Activated CD8-positive, alpha-beta memory T cell treated with anti-CD3 and anti-CD28 coated beads for 36 hours (primary cell): ENCODE data around the gene MFRP. TPM values are rescaled to one million over a fixed set of nuclear protein-coding genes. Genes with fewer than 3 reads are reported as not detected.

Experiments used
- CTCF ChIA-PET: fragments of 350-600 bp; sonication (Branson Sonifier 250); formaldehyde crosslinking; loops from one replicate; lab custom pipeline; 2021; ENCODE audit warnings: antibody characterized with exemption; lab: Charles Lee
- POLR2A ChIA-PET: fragments of 350-600 bp; sonication (Branson Sonifier 250); formaldehyde crosslinking; loops from one replicate; lab custom pipeline; 2021; ENCODE audit warnings: antibody characterized with exemption; lab: Charles Lee
- total RNA-seq, 2 experiments: library from RNA; stranded (reverse); gene quantifications; one replicate each; pipeline ENCODE4 v1.2.3, GENCODE V29; 2021

The MFRP gene
- total RNA-seq, 2 experiments from 2014 or later: not detected

DNA sequence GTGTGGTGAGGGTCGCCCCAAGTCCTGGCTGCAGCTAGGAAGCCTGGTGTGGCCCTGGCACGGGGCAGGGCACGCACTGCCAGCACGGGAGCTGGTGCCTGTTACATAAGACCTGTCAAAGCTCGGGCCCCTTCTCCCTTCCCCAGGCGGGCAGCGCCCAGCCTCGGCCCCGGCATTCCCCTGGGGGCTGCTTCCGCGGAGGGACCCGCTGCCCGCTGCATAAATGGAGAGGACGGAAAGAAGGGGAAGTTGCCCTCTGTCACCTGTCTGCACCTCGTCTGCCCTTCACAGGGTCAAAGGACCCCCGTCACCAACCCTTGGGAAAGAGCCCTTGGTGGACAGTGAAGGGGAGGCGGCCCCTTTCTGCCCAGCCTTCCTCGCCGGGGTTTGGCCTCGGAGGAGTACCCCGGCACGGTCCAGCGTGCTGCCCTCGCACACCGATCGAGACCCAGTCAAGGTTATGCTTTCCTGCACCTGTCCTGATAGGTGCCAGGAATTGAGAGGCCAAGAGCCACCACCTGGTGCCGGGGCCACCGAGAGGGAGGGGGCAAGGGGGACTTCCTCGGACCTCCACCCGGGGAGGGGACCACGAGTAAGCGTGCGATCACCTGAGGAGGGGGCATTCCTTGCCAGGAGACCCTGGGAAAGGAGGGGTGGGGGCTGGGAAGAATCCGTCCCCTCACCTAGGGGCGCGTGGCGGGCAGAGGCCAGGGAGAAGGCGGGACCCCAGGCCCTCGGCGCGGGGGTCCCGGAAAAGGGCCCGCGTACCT is 16.8 kb upstream of the MFRP start:
- POLR2A ChIA-PET: no interaction called here
- CTCF ChIA-PET: interaction anchor here (0.8 to 3.6 kb wide), 5 partner anchors 11 to 39 kb away, joined by 3 to 23 read pairs (median 4); partner anchors contain the start of gene C1QTNF5

DNA sequence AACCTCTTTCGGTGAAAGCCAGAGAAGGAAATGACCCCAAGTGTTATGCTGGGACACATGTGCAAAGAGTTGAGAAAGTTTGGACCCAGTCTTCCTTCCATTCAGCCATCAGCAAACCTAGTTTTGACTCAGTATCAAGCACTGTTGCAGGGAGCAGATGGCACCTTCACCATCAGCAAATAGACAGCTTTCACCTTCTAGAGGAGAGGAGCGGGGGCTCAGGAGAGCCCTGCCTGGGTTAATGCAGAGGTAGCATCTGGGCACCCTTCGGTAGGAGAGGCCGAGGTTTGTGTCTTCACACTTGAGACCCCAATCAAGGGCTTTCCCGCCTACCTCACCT is 16.2 kb upstream of the MFRP start:
- CTCF ChIA-PET: interaction anchor here (0.8 to 3.6 kb wide), 6 partner anchors 11 to 39 kb away, joined by 3 to 23 read pairs (median 5); partner anchors contain the start of gene C1QTNF5
- POLR2A ChIA-PET: no interaction called here

DNA sequence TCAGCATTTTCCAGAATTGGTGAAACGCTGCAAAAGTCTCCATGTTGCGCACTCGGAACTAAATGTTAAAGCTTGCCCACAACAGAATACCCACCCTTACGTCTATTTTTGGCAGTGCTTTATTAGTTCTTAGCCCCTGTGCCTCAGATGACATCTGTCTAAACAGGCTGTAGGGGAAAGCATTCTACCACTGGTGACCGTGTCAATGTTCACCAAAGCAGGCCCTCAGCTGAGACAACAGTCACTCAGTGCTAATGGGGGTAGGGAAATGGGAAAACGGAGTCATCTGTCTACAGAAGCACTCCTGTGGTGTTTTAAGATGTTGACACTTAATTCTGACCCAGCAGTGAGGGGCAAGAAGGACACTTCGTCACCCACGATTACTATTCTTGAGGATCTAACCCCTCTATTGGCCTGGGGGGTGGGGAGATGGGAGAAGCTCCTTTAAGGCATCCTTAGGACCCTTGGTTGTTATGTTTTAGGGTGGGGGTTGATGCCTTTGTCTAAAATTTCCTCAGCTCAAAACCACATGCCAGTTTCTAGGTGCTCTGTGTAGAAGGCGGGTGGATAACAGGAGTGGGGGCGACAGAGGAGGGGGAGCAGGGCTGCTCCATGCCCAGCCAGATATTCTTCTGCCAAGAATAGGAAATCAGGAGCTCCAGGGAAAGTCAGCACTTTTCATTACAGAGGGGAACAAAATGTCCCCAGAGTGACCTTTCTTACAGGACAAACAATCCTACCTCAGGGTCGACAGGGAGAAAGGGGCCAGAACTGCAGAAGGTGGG is 15.6 kb upstream of the MFRP start:
- POLR2A ChIA-PET: no interaction called here

DNA sequence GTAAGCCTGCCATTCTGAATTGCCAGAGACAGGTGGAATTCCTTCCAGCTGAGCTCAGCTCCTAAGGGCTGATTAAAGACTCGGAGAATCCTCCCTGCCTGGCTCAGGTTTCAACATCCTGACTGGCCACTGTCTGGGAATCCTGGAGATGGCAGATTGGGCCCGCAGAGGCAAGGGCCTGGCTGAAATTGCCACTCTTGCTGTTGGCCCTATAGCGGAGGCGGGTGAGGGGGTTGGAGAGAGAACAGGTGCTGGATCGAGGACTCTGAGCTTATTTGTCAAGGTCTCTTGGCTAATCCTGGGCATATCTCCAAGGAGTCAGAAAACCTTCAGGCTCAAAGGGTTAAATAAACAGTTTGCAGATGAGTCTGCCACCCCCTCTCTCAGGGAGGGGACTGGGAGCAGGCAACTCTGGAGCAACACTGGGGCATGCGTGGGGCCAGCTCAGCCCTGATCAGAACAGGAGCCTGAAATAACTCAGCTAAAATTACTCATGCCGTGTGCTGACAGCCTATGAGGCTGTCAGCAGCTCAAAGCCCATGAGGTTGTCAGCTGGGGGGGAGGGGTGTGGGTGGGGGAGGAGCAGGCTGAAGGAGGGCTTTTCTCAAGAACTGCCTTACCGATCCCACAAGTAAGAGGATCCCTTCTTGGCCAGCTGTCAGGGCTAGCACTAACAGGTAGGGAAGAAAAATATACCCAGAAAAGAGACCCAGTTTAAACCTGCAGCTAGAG is 14.7 kb upstream of the MFRP start:
- ChIA-PET CTCF (interaction anchor here (0.8 to 3.6 kb wide), 9 partner anchors 8 to 114 kb away, joined by 3 to 23 read pairs (median 6); partner anchors contain the start of gene USP2), POLR2A (no interaction called here)

More for the DNA sequence above, 15.6 kb upstream of the MFRP start:
- CTCF ChIA-PET: interaction anchor here (0.8 to 3.6 kb wide), 11 partner anchors 9 to 113 kb away, joined by 3 to 23 read pairs (median 5); partner anchors contain the start of genes C1QTNF5 and USP2

DNA sequence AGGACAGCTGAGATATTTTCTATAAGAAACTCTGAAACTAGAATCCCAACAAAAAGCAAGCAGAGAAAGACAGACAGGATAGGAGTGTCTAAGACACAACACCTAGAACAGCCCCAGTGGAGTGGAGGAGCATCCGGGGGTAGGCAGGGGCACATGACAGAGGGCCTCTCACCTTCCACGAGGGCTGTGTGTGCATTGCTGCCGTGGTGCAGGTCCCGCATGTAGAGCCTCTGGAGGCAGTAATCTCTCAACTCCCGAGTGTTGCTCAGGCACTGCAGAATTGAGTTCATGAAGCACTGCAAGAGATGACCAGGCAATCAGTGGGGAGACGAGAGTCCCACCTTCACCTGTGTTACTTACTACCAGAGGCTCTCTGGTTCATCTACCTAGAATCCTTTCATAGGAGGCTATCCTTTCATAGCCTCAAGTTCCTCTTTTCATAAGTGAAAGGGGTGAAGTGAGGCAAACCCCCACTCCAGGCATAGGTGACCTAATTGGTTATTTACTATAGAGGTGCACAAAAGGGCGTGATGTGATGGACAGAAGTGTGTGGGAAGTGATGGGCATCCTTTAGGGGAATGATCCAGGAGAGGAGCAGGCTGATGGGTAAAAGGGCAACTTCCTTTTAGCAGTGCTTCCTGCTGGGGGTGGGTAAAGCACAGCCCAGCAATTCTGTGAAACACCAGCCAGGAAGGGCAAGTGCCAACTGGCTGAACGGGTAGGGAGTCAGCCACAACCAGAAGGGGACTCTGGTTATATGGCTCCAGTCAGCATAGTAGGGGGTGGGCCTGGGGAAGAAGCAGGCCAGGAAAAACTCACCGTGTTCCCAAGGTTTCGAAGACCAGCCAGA is 13.1 kb upstream of the MFRP start:
- ChIA-PET CTCF (interaction anchor here (0.6 to 4.7 kb wide), 7 partner anchors 12 to 133 kb away, joined by 3 to 58 read pairs (median 10); partner anchors contain the start of gene USP2), POLR2A (no interaction called here)

DNA sequence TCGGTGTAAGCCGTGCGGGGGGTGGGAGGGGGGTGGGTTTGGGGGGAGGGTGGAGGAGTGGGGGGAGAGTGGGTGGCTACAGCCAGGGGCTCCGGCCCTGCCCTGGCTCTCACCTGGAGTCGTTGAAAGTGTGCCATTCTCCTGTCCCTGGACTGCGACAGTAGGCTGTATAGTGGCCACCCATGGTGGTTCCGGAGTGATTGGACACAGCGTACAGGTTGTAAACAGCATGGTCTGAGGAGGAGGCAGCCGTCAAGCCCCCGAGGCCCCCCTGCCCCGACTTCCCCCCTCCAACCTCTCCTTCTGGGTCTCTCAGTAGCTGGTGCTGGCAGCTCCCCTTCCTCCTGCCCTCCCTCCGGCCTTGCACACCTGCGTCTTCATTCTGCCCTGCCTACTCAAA is 10.6 kb upstream of the MFRP start:
- ChIA-PET POLR2A (no interaction called here), CTCF (interaction anchor here (1.2 to 4.7 kb wide), 16 partner anchors 8 to 151 kb away, joined by 3 to 58 read pairs (median 10); partner anchors contain the start of genes CBL, RNF26 and USP2)

DNA sequence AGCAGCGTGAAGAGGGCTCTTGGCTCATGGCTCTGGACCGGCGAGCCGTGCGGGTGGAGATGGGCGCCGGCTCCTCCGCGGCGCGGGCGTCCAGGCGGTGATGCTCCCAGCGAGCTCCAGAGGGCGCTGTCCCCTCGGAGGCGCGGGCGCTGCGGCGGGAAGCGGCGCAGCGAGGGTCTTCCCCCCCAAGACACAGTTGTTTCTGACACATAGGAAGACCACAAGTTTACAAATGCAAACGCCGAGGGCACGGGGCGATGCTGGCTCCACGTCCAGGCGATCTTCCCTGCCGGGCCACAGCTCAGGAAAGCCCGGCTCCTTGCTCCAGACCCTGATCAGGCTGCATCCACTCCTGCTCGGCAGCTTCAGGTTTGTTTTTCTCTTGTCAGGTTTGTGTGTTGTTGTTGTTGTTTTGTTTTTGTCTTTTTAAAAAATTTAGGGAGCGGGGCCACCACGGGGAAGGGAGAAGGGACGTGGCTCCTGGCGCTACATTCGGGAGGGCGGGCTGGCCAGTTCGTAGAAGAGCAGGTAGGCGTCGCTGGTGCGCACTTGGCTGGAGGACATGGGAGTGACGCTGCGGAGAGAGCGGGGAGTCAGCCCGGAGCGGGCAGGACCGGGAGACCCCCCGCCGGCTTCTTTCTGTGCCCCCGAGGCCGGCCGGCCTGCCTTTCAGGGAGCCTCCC is 10.0 kb upstream of the MFRP start:
- CTCF ChIA-PET: interaction anchor here (0.7 to 4.7 kb wide), 28 partner anchors 8 to 373 kb away, joined by 3 to 58 read pairs (median 4); partner anchors contain the start of genes C1QTNF5, CBL, RNF26 and USP2
- POLR2A ChIA-PET: no interaction called here

DNA sequence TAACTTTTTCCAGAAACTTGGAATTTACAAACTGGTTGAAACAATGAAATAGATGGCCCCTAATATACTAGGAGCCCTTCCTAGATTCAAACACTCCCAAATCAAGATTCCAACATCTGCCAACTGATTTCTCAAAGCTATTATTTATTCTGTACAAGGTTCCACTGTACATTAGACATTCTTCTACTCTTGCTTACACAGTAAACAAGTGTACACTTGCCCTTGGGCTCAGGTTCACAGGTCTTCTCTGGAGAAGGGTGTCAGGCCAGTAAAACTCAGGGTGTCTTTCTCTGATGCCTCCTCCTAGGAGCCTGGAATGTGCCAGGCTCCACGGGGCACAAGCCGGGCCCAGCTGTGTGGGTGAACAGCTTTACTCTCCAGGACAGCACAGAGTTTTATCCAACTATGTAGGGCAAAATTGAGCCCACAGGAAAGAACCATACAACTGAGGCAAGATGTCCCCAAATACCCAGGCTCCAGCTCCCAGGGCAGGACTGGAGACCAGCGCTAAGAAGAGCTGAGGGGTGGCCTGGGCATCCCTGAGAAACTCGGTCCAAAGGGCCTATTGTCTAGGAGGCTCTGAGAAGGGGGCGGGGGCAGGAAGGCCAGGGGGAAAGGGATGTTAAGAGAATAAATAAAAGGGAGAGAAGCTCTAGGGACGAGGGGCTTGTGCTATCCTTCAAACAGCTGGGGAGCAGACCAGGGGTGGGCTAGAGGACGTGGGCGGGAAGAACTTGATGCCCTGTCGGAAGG is 8.8 kb upstream of the MFRP start:
- POLR2A ChIA-PET: no interaction called here

DNA sequence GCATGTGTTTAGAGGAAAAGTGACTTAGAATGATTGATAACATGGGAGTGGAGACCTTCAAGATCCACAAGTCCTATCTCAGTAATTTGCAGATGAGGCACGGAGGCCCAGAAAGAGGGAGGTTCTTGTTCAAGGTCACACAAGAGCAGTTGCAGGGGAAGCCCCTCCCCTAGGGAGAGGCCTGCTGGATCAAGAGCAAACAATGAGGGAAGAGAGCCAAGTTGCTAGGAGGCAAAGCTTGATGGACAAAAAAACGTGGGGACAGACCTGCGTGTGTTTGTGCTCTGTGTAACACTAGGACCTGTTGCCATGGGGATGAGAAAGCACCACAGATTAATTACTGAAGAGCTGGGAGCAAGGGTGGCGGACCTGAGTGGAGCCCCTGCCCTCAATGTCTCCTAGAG is 6.4 kb upstream of the MFRP start:
- ChIA-PET CTCF (interaction anchor here (0.7 to 2.1 kb wide), 2 partner anchors 9 to 122 kb away, joined by 3 to 11 read pairs; no protein-coding TSS in a partner anchor), POLR2A (no interaction called here)

More for the DNA sequence above, 8.8 kb upstream of the MFRP start:
- CTCF ChIA-PET: interaction anchor here (0.6 to 4.7 kb wide), 19 partner anchors 9 to 374 kb away, joined by 3 to 58 read pairs (median 9); partner anchors contain the start of genes C1QTNF5, RNF26 and USP2

DNA sequence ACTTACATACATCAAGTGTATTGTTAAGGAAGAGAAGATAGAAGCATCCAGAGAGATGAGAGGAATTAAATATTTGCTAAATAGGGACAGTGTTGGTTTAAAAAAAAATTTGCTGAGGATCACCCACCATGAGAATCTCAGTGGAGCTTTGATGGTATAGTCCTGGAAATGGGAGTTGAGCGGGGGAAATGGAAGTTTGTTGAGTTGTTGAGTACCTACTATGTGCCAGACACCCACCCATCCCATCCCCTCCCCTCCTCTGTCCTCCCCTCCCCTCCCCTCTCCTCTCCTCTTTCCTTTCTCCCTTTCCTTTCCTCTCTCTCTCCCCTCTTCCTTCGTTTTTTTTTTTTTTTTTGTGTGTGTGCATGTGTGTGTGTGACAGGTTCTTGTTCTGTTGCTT is 4.7 kb upstream of the MFRP start:
- POLR2A ChIA-PET: no interaction called here
- CTCF ChIA-PET: interaction anchor here (1.0 to 1.4 kb wide), 2 partner anchors 11 to 28 kb away, joined by 3 to 4 read pairs; no protein-coding TSS in a partner anchor

DNA sequence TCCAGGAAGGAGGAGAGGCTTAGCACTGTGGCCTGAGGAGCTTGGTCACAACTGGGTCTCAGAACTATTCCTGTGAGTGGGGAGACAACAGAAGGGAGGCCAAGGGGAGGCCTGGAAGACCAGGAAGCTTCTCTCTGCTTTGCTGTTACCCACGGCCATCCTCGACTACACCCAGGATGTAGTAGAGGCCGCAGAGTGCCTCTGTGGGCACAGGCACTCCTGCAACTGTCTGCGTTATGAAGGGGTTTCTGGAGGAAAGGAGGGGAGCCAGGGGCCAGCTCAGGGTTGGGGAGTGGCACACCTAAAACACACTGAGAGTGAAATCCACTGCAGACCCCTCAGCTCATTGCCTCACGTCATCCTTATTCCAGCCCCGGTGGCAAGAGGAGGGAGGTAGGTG is 3.8 kb upstream of the MFRP start:
- CTCF ChIA-PET: interaction anchor here (1.0 to 1.4 kb wide), 2 partner anchors 10 to 27 kb away, joined by 3 to 4 read pairs; no protein-coding TSS in a partner anchor

DNA sequence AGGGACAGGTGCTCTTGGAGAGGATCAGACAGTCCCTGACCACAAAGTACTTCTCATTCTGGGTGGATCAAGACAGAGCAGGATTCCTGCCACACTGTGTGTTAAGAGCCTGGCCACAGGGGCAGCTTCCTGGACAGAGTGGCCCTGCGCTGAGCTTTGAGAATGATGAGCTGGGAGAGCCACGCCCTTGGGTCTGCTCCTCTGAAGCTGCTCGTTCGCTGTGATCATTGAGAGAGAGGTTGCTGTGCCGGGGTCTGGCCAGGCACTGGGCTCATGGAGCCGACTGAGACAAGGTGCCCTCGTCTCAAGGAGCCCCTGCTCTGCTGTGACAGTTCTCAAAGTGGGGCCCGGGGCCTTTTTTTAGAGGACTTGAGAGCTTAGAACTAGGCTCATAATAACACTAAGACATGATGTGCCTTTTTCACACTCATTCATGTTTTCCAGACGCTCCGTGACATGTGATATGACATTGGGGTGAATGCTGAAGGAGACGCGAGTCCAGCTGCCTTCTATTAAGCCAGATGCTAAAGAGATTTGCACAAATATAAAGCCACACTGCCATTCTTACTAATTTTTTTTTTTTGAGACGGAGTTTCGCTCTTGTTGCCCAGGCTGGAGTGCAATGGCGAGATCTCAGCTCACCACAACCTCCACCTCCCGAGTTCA is 1.6 kb upstream of the MFRP start:
- ChIA-PET POLR2A (no interaction called here), CTCF (interaction anchor here (1.0 to 1.7 kb wide), 2 partner anchors 8 to 10 kb away, joined by 3 to 6 read pairs; no protein-coding TSS in a partner anchor)

More for the DNA sequence above, 3.8 kb upstream of the MFRP start:
- POLR2A ChIA-PET: no interaction called here

DNA sequence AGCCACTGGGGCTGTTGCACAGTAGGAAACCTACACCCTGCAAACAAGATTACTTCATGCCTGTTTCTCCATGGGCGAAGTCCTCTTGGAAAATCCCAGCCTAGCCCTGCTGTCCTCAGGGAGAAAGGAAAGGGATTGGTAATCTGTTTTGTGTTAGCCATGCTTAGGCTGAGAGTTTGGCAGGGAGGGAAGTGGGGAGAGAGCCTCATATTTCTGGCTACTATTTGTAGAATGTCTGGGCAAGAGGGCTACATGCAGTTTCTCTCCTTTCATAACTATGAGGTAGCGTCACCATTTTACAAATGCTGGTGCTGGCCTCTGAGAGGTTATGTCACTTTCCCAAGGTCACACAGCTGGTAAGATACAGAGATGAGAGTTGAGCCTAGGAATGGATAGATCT is 737 bp upstream of the MFRP start:
- ChIA-PET POLR2A (no interaction called here), CTCF (interaction anchor here (1.0 kb wide), 1 partner anchor 9 kb away, joined by 3 read pairs; no protein-coding TSS in a partner anchor)

DNA sequence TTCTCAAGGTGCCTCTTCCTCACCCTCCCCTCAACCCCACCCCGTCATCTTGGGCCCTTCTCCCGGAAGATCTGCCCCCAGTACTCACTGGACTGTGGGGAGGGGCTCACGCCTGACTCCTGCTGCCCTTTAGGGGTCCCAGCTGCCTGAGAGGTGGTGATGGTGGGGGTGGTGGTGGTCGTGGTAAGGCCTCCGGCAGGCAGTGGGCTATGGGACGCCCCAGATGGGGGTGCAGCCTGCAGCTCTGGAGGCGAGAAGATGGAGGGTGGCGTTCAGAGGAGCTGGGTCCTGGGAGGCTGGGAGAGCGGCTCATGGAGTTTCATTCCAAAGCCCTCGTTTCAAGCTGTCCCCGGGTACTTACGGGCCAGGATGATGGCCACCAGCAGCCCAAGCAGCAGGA is 820 bp downstream of the MFRP start:
- CTCF ChIA-PET: no interaction called here
- POLR2A ChIA-PET: no interaction called here

DNA sequence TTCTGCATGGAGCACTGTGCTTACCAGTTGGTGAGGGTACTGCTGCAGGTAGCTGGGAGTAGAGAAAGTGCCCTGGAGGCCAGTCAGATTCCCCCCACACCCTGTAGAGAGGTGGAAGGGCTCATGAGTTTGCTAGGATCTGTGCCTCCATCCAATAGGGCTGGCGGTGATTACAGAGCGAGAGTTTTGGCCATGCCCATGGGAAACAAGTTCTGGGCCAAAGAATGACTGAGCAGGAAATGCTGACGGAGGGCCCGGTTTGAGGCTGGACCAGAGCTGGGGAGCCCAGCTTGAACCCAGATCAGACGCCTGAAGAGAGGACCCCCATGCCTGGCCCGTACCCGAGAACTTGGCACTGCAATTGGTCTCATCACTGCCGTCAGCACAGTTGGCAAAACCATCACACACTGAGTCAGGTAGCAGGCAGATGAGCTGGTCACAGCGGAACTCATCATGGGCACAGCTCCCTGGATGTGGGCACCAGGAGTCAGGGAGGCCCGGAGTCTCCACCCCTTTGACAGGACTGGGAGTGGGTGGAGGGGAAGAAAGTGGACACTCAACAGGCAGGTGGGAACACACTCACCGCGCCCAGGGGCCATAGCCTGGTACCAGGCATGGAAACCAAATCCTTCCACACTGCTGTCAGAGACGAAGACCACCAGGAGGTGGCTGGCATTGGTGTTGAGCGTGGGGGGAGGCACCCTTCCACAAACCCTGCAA is 2.1 kb downstream of the MFRP start:
- ChIA-PET POLR2A (no interaction called here), CTCF (interaction anchor here (0.8 to 1.1 kb wide), 2 partner anchors 9 to 37 kb away, joined by 3 read pairs; no protein-coding TSS in a partner anchor)
